Stomach (tissue), 19 donors: ENCODE results near the gene CAPN9. TPM values are rescaled to one million over a fixed set of nuclear protein-coding genes. Genes with fewer than 3 reads are reported as not detected.
A peak's percentile ranks its signal among the peaks of the same experiment; 100 is the strongest.
"Not testable (repeated sequence)": the region's sequence is repeated elsewhere in the genome, so short reads cannot be mapped to it uniquely, and the experiment has no call there.

Source experiments
- DNase-seq, 2 donors: peaks; one replicate each; pipeline versions ENCODE4 v3.0.0 to v3.0.0-alpha.2; 2013 to 2019
- H3K27ac ChIP-seq, 5 donors: fragments of 200-600 bp in 4 of 5; sonication (generic) in 4 of 5; one replicate each; pipeline ENCODE4 v1.5.1; 2013 to 2019; ENCODE audit warnings: mild to moderate bottlenecking in 1 of 5, moderate library complexity in 1 of 5
- H3K27me3 ChIP-seq, 3 donors: fragments of 200-600 bp; sonication (generic); one replicate each; pipeline ENCODE4 v1.5.1; 2017 to 2019; ENCODE audit warnings: mixed run types in 1 of 3
- H3K36me3 ChIP-seq, 4 donors: fragments of 200-600 bp; sonication (generic); 1 replicate in 3 of 4; 2 replicates in 1 of 4; pipeline ENCODE4 v1.5.1; 2016 to 2019
- H3K4me1 ChIP-seq, 4 donors: fragments of 200-600 bp; sonication (generic); one replicate each; pipeline ENCODE4 v1.5.1; 2016 to 2019
- H3K4me3 ChIP-seq, 4 donors: fragments of 200-600 bp; sonication (generic) in 3 of 4; one replicate each; pipeline ENCODE4 v1.5.1; 2016 to 2019; ENCODE audit warnings: mild to moderate bottlenecking in 1 of 4
- H3K9me3 ChIP-seq, 4 donors: fragments of 200-600 bp; sonication (generic); one replicate each; pipeline ENCODE4 v1.5.1; 2016 to 2019
- CTCF ChIP-seq, 7 experiments: fragments of 450-650 bp in 4 of 7; fragments of 200-600 bp in 3 of 7; sonication (generic) in 3 of 7; IDR thresholded peaks; one replicate each; pipeline ENCODE4 v1.5.1; 2016 to 2019; ENCODE audit warnings: antibody characterized with exemption in 7 of 7, control low read depth in 2 of 7, mild to moderate bottlenecking in 1 of 7
- EP300 ChIP-seq: sonication (generic); formaldehyde crosslinking; IDR thresholded peaks from one replicate; pipeline ENCODE4 v1.6.1; 2017; ENCODE audit warnings: antibody characterized with exemption
- POLR2A ChIP-seq, 4 donors: fragments of 450-650 bp; IDR thresholded peaks; one replicate each; pipeline ENCODE4 v1.6.1; 2016; ENCODE audit warnings: antibody characterized with exemption in 4 of 4, control low read depth in 2 of 4, mild to moderate bottlenecking in 1 of 4, moderate library complexity in 1 of 4
- POLR2AphosphoS5 ChIP-seq, 3 donors: sonication (generic); formaldehyde crosslinking; IDR thresholded peaks; one replicate each; pipeline ENCODE4 v1.6.1; 2016; ENCODE audit warnings: antibody characterized with exemption in 3 of 3
- WGBS, 5 donors: extraction: QIAGEN DNeasy Blood & Tissue Kit in 3 of 5; methylation state at CpG; one replicate each; pipeline versions ENCODE4 v1.1.5 to v1.1.7; 2013 to 2018; 5-methylcytosine and 5-hydroxymethylcytosine counted together
- intact Hi-C: fragments of 100-400 bp; cut with DNase I; formaldehyde crosslinking; loops from one replicate; pipeline ENCODE4 v1.15.1; 2023; ENCODE audit warnings: low total_unique reads
- long read RNA-seq, 10 donors: transcript quantifications; one replicate each; lab custom pipeline, GENCODE V29; 2026
- polyA plus RNA-seq, 3 donors: library from polyadenylated mRNA; stranded (reverse); fragments of 200-250 nt; gene quantifications; one replicate each; pipeline ENCODE4 v1.2.3, GENCODE V29; 2013
- total RNA-seq, 5 donors: library from RNA; depleted of rRNA; stranded (reverse); fragments of >200 nt; gene quantifications; one replicate each; pipeline versions ENCODE4 v1.1.0 to v1.2.3, GENCODE V29; 2014 to 2016
- donor health status: healthy with polysubstance abuse.
- donor health status: Bipolar disorder and iron deficiency.
- donor health status: healthy.

Gene CAPN9
- total RNA-seq: 10 to 100 TPM; 29.5 to 68.3 (median 53.8) TPM
- 10 to 100 TPM in 2 of 3 donors, 1 to 10 TPM in 1; 2.6 to 48.3 (median 14.7) TPM for polyA plus RNA-seq
- long read RNA-seq, donor 1: 0 reads
- long read RNA-seq, donor 2, transcript CAPN9-201 (20 exons, 2,362 nt): major isoform, 5 of 14 reads
- long read RNA-seq, donor 2, partial matches to known transcripts: 9 of 14 reads
- long read RNA-seq, donor 2, other reads (novel, unspliced or antisense): 0 of 14 reads
- long read RNA-seq, donor 3, partial matches to known transcripts: 0 of 2 reads
- long read RNA-seq, donor 3, other reads (novel, unspliced or antisense): 0 of 2 reads
- long read RNA-seq, donor 4: 0 reads
- long read RNA-seq, donor 5: 0 reads
- long read RNA-seq, donor 6: 0 reads
- long read RNA-seq, donor 7, partial matches to known transcripts: 6 of 10 reads
- long read RNA-seq, donor 7, other reads (novel, unspliced or antisense): 0 of 10 reads
- long read RNA-seq, donor 8, partial matches to known transcripts: 0 of 1 reads
- long read RNA-seq, donor 8, other reads (novel, unspliced or antisense): 0 of 1 reads
- long read RNA-seq, donor 9: 0 reads
- long read RNA-seq, donor 10: 0 reads

- H3K27ac ChIP-seq: peak within 1 kb of the TSS; percentile 80 to 91 (median 86)
- peak within 1 kb of the TSS; percentile 14 to 35 (median 22) for H3K4me3 ChIP-seq
- H3K9me3 ChIP-seq: no peaks in the 10 kb centered on the region
- WGBS, 5 donors: 35 to 65% (median 54%) methylated on average over 12 to 14 of the region's 14 CpGs
- H3K27me3 ChIP-seq: no peaks in the 10 kb centered on the region
- TF ChIP-seq POLR2A (IDR thresholded peaks at IDR 0.05) (no peak), POLR2AphosphoS5 (IDR thresholded peaks at IDR 0.05) (peak in 2 of 3 donors; percentile 36 to 55), EP300 (no peak), CTCF (IDR thresholded peaks at IDR 0.05) (no peak)
- no peaks in the 10 kb centered on the region for H3K36me3 ChIP-seq
- intact Hi-C loops: no loop called here
- DNase-seq: peak; percentile 66 to 80
- peaks cover 36 to 43% (median 38%) of the 10 kb centered on the region in 4 donors for H3K4me1 ChIP-seq
Observed at GRCh38 chr1:230747127-230747730, at the start of gene CAPN9. CAPN9 (plus strand) TSS chr1:230747388; CDS start chr1:230747497, 109 bp downstream.

- TF ChIP-seq POLR2AphosphoS5 (IDR thresholded peaks at IDR 0.05): no peak
- no peak for TF ChIP-seq POLR2A (IDR thresholded peaks at IDR 0.05)
- TF ChIP-seq CTCF (IDR thresholded peaks at IDR 0.05): no peak
- TF ChIP-seq EP300: no peak
- intact Hi-C loops: no loop called here
Observed at GRCh38 chr1:230698130-230698529, 49.1 kb upstream of the CAPN9 start.

GRCh38 chr1:230698964-230699363, 48.2 kb upstream of the CAPN9 start:
- H3K27me3 ChIP-seq, H3K4me3 ChIP-seq, H3K9me3 ChIP-seq, H3K27ac ChIP-seq, DNase-seq, intact Hi-C loops: not testable (repeated sequence)
- Histone ChIP-seq H3K4me1 (peaks cover 0 to 21% (median 8%) of the 10 kb centered on the region in 4 donors), H3K36me3 (peaks cover 5 to 10% (median 9%) of the 10 kb centered on the region in 4 donors)

More at GRCh38 chr1:230698130-230698529, 49.1 kb upstream of the CAPN9 start:
- H3K9me3 ChIP-seq: no peaks in the 10 kb centered on the region
- H3K27me3 ChIP-seq: no peaks in the 10 kb centered on the region
- peaks cover 0 to 13% (median under 1%) of the 10 kb centered on the region in 4 donors for H3K4me1 ChIP-seq
- H3K27ac ChIP-seq: no peak overlapping the region
- peaks cover 12 to 19% (median 17%) of the 10 kb centered on the region in 4 donors for H3K36me3 ChIP-seq
- no peak overlapping the region for H3K4me3 ChIP-seq
- 90 to 95% (median 93%) methylated on average over 13 to 14 of the region's 14 CpGs for WGBS, 5 donors
- DNase-seq: no peak

- H3K4me1 ChIP-seq: peaks cover 0 to 22% (median 8%) of the 10 kb centered on the region in 4 donors
- no peak for DNase-seq
- peaks cover under 1 to 3% (median 3%) of the 10 kb centered on the region in 4 donors for H3K36me3 ChIP-seq
- no peak overlapping the region for H3K4me3 ChIP-seq
- no peak overlapping the region for H3K27ac ChIP-seq
- H3K27me3 ChIP-seq: no peaks in the 10 kb centered on the region
- intact Hi-C loops: no loop called here
- 92 to 97% (median 94%) methylated on average over 1 of the region's 1 CpG for WGBS, 5 donors
- TF ChIP-seq EP300 (no peak), POLR2A (IDR thresholded peaks at IDR 0.05) (no peak), CTCF (IDR thresholded peaks at IDR 0.05) (no peak), POLR2AphosphoS5 (IDR thresholded peaks at IDR 0.05) (no peak)
- no peaks in the 10 kb centered on the region for H3K9me3 ChIP-seq
Observed at GRCh38 chr1:230699716-230700115, 47.5 kb upstream of the CAPN9 start.
